ENCODE data around the gene CCR7. TPM values are rescaled to one million over a fixed set of nuclear protein-coding genes. Genes with fewer than 3 reads are reported as not detected.
"Not testable (repeated sequence)": the region's sequence is repeated elsewhere in the genome, so short reads cannot be mapped to it uniquely, and the experiment has no call there.

Gene CCR7
- total and polyA plus RNA-seq, 10 donors, result 29.0 to 79.1 (median 55.0) TPM

GRCh38 chr17:40547079-40547784, 18.0 kb downstream of the CCR7 start:
- Histone ChIP-seq H3K4me1 (peaks cover 34 to 85% (median 68%) of the 10 kb centered on the region in 6 donors), H3K4me3 (no peak overlapping the region), H3K36me3 (no peaks in the 10 kb centered on the region), H3K9me3 (no peaks in the 10 kb centered on the region), H3K27ac (peak overlapping the region in 5 of 8 donors; percentile 17 to 95 (median 90)), H3K27me3 (replicated peaks in 1 of 7) (no peaks in the 10 kb centered on the region)
- DNase-seq, result peak; percentile 89
- TF ChIP-seq POLR2AphosphoS5 (IDR thresholded peaks at IDR 0.05) (peak; percentile 69 to 76 (median 73)), POLR2A (IDR thresholded peaks at IDR 0.05) (no peak)
- 48 to 70% (median 52%) methylated on average over 9 to 11 of the region's 11 CpGs for WGBS, 5 donors
- intact Hi-C loops (cut with DNase I; ENCODE audit: low total_unique reads), result no loop called here

GRCh38 chr17:40546497-40546896, 18.8 kb downstream of the CCR7 start:
- intact Hi-C loops (cut with DNase I; ENCODE audit: low total_unique reads); H3K36me3 ChIP-seq; H3K4me3 ChIP-seq; DNase-seq; H3K9me3 ChIP-seq; H3K27me3 ChIP-seq (replicated peaks in 1 of 7): not testable (repeated sequence)
- peak overlapping the region in 1 of 8 donors; percentile 95 for H3K27ac ChIP-seq
- peaks cover 34 to 85% (median 68%) of the 10 kb centered on the region in 6 donors for H3K4me1 ChIP-seq
- WGBS, 5 donors, result 93 to 98% (median 95%) methylated on average over 4 of the region's 4 CpGs

GRCh38 chr17:40545660-40546059, 19.6 kb downstream of the CCR7 start:
- intact Hi-C loops (cut with DNase I; ENCODE audit: low total_unique reads), result no loop called here
- WGBS, 5 donors, result 91 to 96% (median 92%) methylated on average over 10 to 11 of the region's 11 CpGs

GRCh38 chr17:40542558-40543411, 22.5 kb downstream of the CCR7 start:
- peak; percentile 89 for DNase-seq
- intact Hi-C loops (cut with DNase I; ENCODE audit: low total_unique reads), result no loop called here
- TF ChIP-seq POLR2AphosphoS5 (IDR thresholded peaks at IDR 0.05), result peak; percentile 75 to 85 (median 80)
- TF ChIP-seq CTCF (IDR thresholded peaks at IDR 0.05 in 8 of 11, conservative IDR thresholded peaks at IDR 0.05 in 3 of 11), result no peak
- Histone ChIP-seq H3K27ac (peak overlapping the region; percentile 17 to 91 (median 88)), H3K9me3 (no peaks in the 10 kb centered on the region), H3K4me1 (peaks cover 47 to 86% (median 70%) of the 10 kb centered on the region in 6 donors), H3K36me3 (no peaks in the 10 kb centered on the region), H3K4me3 (no peak overlapping the region), H3K27me3 (replicated peaks in 1 of 7) (no peaks in the 10 kb centered on the region)
- 32 to 51% (median 50%) methylated on average over 12 to 14 of the region's 14 CpGs for WGBS, 5 donors

More at GRCh38 chr17:40545660-40546059, 19.6 kb downstream of the CCR7 start:
- H3K27ac ChIP-seq, result peak overlapping the region in 1 of 8 donors; percentile 8
- no peak for TF ChIP-seq POLR2AphosphoS5 (IDR thresholded peaks at IDR 0.05)
- no peak for TF ChIP-seq CTCF (IDR thresholded peaks at IDR 0.05 in 8 of 11, conservative IDR thresholded peaks at IDR 0.05 in 3 of 11)
- TF ChIP-seq POLR2A (IDR thresholded peaks at IDR 0.05), result no peak
- no peak for DNase-seq
- H3K4me3 ChIP-seq, result no peak overlapping the region
- no peaks in the 10 kb centered on the region for H3K36me3 ChIP-seq
- no peaks in the 10 kb centered on the region for H3K9me3 ChIP-seq
- peaks cover 40 to 85% (median 69%) of the 10 kb centered on the region in 6 donors for H3K4me1 ChIP-seq
- no peaks in the 10 kb centered on the region for H3K27me3 ChIP-seq (replicated peaks in 1 of 7)

Measured in spleen (tissue), 11 donors.